IMR-90 (cell line): ENCODE data around the gene KBTBD12. TPM values are rescaled to one million over a fixed set of nuclear protein-coding genes. Genes with fewer than 3 reads are reported as not detected.

Source experiments
- ATAC-seq: fragments of 200-7000 bp; cut with Tn5 transposase; 2 replicates; pipeline ENCODE4 v1.9.1; 2020; ENCODE audit warnings: low read depth, mild to moderate bottlenecking, moderate library complexity
- BruUV-seq: library from RNA; stranded (reverse); fragments of 400-500 nt; replicated peaks from 2 replicates; lab custom pipeline; 2021; lab: Mats Ljungman, UMichigan
- CTCF ChIA-PET: fragments of 300-600 bp; formaldehyde crosslinking; extraction: SDS; loops from one replicate; lab custom pipeline; 2021; ENCODE audit warnings: antibody characterized with exemption; lab: Yijun Ruan, JAX
- POLR2A ChIA-PET: fragments of 300-600 bp; sonication (Branson Sonifier 250); formaldehyde crosslinking; loops from one replicate; lab custom pipeline; 2022; ENCODE audit warnings: antibody characterized with exemption; ENCODE audit not compliant: unreplicated experiment; lab: Charles Lee
- DNase-seq: peaks from one replicate; pipeline ENCODE4 v3.0.0; 2013
- H2AFZ ChIP-seq: replicated peaks from 2 replicates; pipeline ENCODE3; 2013; ENCODE audit warnings: low read length, mild to moderate bottlenecking; ENCODE audit not compliant: poor library complexity
- H2AK5ac ChIP-seq: 2 replicates; pipeline ENCODE4 v1.6.1; 2013; ENCODE audit warnings: low read depth, low read length, inconsistent platforms
- H2AK9ac ChIP-seq: replicated peaks from 2 replicates; pipeline ENCODE3; 2013; ENCODE audit warnings: mild to moderate bottlenecking, low read depth, low read length, moderate library complexity; ENCODE audit not compliant: poor library complexity
- H2BK120ac ChIP-seq: 2 replicates; pipeline ENCODE4 v1.6.1; 2013; ENCODE audit warnings: low read depth, low read length, inconsistent platforms
- H2BK15ac ChIP-seq: 3 replicates; pipeline ENCODE4 v1.6.1; 2013; ENCODE audit warnings: low read depth, low read length, inconsistent platforms
- H2BK20ac ChIP-seq: 2 replicates; pipeline ENCODE4 v1.6.1; 2013; ENCODE audit warnings: low read depth, mild to moderate bottlenecking, inconsistent platforms, low read length, moderate library complexity
- H2BK5ac ChIP-seq: 2 replicates; pipeline ENCODE4 v1.6.1; 2013; ENCODE audit warnings: mild to moderate bottlenecking, low read depth, low read length, inconsistent platforms; ENCODE audit not compliant: poor library complexity, severe bottlenecking
- H3K14ac ChIP-seq: replicated peaks from 2 replicates; pipeline ENCODE4 v1.6.1; 2013; ENCODE audit warnings: low read depth, low read length, inconsistent platforms
- H3K18ac ChIP-seq: 2 replicates; pipeline ENCODE4 v1.6.1; 2013; ENCODE audit warnings: low read depth, low read length, control low read depth
- H3K23ac ChIP-seq: 2 replicates; pipeline ENCODE4 v1.6.1; 2013; ENCODE audit warnings: low read depth, low read length, inconsistent platforms
- H3K27ac ChIP-seq: 2 replicates; pipeline ENCODE4 v1.5.1; 2013; ENCODE audit warnings: mild to moderate bottlenecking, control low read depth, low read length; ENCODE audit not compliant: insufficient read depth
- H3K27me3 ChIP-seq: 2 replicates; pipeline ENCODE4 v1.6.1; 2013; ENCODE audit warnings: low read length; ENCODE audit not compliant: control insufficient read depth, insufficient read depth
- H3K36me3 ChIP-seq: 2 replicates; pipeline ENCODE4 v1.6.1; 2013; ENCODE audit warnings: low read length, mixed read lengths; ENCODE audit not compliant: control insufficient read depth, insufficient read depth
- H3K4ac ChIP-seq: 2 replicates; pipeline ENCODE4 v1.6.1; 2013; ENCODE audit warnings: low read depth, low read length, inconsistent platforms
- H3K4me1 ChIP-seq: 2 replicates; pipeline ENCODE4 v1.6.1; 2013; ENCODE audit warnings: low read length, mixed read lengths; ENCODE audit not compliant: control insufficient read depth, insufficient read depth
- H3K4me2 ChIP-seq: 2 replicates; pipeline ENCODE4 v1.6.1; 2013; ENCODE audit warnings: low read depth, mild to moderate bottlenecking, control low read depth, low read length, moderate library complexity
- H3K4me3 ChIP-seq: 2 replicates; pipeline ENCODE4 v1.5.1; 2013; ENCODE audit warnings: low read depth, mild to moderate bottlenecking, control low read depth, low read length, moderate library complexity; ENCODE audit not compliant: insufficient read depth
- H3K56ac ChIP-seq: 2 replicates; pipeline ENCODE4 v1.6.1; 2013; ENCODE audit warnings: low read length, inconsistent platforms; ENCODE audit not compliant: insufficient read depth; ENCODE audit errors: extremely low read depth
- H3K79me1 ChIP-seq, 2 experiments: 2 replicates each; pipeline ENCODE4 v1.6.1; 2013; ENCODE audit warnings: low read length in 2 of 2, inconsistent platforms in 1 of 2, low read depth in 1 of 2
- H3K9ac ChIP-seq: 2 replicates; pipeline ENCODE4 v1.6.1; 2013; ENCODE audit warnings: low read depth, low read length, control low read depth
- H3K9me1 ChIP-seq: 2 replicates; pipeline ENCODE4 v1.6.1; 2013; ENCODE audit warnings: low read length, inconsistent platforms; ENCODE audit not compliant: insufficient read depth
- H3K9me3 ChIP-seq: 2 replicates; pipeline ENCODE4 v1.6.1; 2013; ENCODE audit warnings: low read length; ENCODE audit not compliant: control insufficient read depth, insufficient read depth
- H4K20me1 ChIP-seq: 2 replicates; pipeline ENCODE4 v1.6.1; 2013; ENCODE audit warnings: low read length, inconsistent platforms; ENCODE audit not compliant: insufficient read depth
- H4K5ac ChIP-seq: 2 replicates; pipeline ENCODE4 v1.6.1; 2013; ENCODE audit warnings: mild to moderate bottlenecking, low read depth, low read length, control low read depth
- H4K8ac ChIP-seq, 2 experiments: 2 replicates each; pipeline ENCODE4 v1.6.1; 2013; ENCODE audit warnings: low read depth in 2 of 2, low read length in 2 of 2, control low read depth in 1 of 2, inconsistent platforms in 1 of 2
- H4K91ac ChIP-seq: 2 replicates; pipeline ENCODE4 v1.6.1; 2013; ENCODE audit warnings: low read depth, low read length, inconsistent platforms; ENCODE audit not compliant: insufficient read depth
- BHLHE40 ChIP-seq: fragments of 150-350 bp; IDR thresholded peaks from 2 replicates; pipeline ENCODE4 v1.6.1; 2016; ENCODE audit warnings: mild to moderate bottlenecking, low read depth, low read length
- CHD1 ChIP-seq: IDR thresholded peaks from 2 replicates; pipeline ENCODE4 v1.6.1; 2012; ENCODE audit warnings: low read depth, low read length, improper control_type of control experiment
- ELK1 ChIP-seq: fragments of 150-350 bp; IDR thresholded peaks from 2 replicates; pipeline ENCODE4 v1.6.1; 2016; ENCODE audit warnings: low read depth, mild to moderate bottlenecking, low read length, moderate library complexity, borderline replicate concordance
- FOS ChIP-seq: fragments of 150-350 bp; IDR thresholded peaks from 2 replicates; pipeline ENCODE4 v1.6.1; 2016; ENCODE audit warnings: low read depth, low read length
- MAFK ChIP-seq: IDR thresholded peaks from 2 replicates; pipeline ENCODE4 v1.6.1; 2012; ENCODE audit warnings: low read depth, low read length, improper control_type of control experiment
- MAZ ChIP-seq: IDR thresholded peaks from 2 replicates; pipeline ENCODE4 v1.6.1; 2012; ENCODE audit warnings: low read depth, mild to moderate bottlenecking, low read length, improper control_type of control experiment, moderate library complexity, borderline replicate concordance
- MXI1 ChIP-seq: IDR thresholded peaks from 2 replicates; pipeline ENCODE4 v1.6.1; 2012; ENCODE audit warnings: low read depth, mild to moderate bottlenecking, low read length, moderate library complexity, borderline replicate concordance
- NFE2L2 ChIP-seq: fragments of 150-350 bp; IDR thresholded peaks from 2 replicates; pipeline ENCODE4 v1.6.1; 2016; ENCODE audit warnings: low read depth, mild to moderate bottlenecking, low read length
- RAD21 ChIP-seq: IDR thresholded peaks from 2 replicates; pipeline ENCODE4 v1.6.1; 2012; ENCODE audit warnings: low read length, improper control_type of control experiment
- RCOR1 ChIP-seq: IDR thresholded peaks from 2 replicates; pipeline ENCODE4 v1.6.1; 2012; ENCODE audit warnings: mild to moderate bottlenecking, low read length, improper control_type of control experiment; ENCODE audit not compliant: insufficient replicate concordance
- SMC3 ChIP-seq: fragments of 150-350 bp; IDR thresholded peaks from 2 replicates; pipeline ENCODE4 v1.6.1; 2016; ENCODE audit warnings: low read depth, mild to moderate bottlenecking, antibody characterized with exemption, low read length, moderate library complexity
- USF2 ChIP-seq: fragments of 150-350 bp; IDR thresholded peaks from 2 replicates; pipeline ENCODE4 v1.6.1; 2017; ENCODE audit warnings: mild to moderate bottlenecking, antibody characterized with exemption, low read length, low read depth
- WGBS, 2 experiments: methylation state at CpG; one replicate each; pipeline versions ENCODE4 v1.1.5 to v1.1.7; 2013; ENCODE audit warnings: missing lambda C conversion rate in 2 of 2; ENCODE audit not compliant: insufficient read length in 1 of 2; ENCODE audit errors: extremely low coverage in 2 of 2; 5-methylcytosine and 5-hydroxymethylcytosine counted together
- dilution Hi-C: fragments of 300-500 bp; cut with HindIII; formaldehyde crosslinking; loops from one replicate; pipeline ENCODE4 v1.14.3; 2018; ENCODE audit warnings: low sequenced_read_pairs; ENCODE audit not compliant: unreplicated experiment
- in situ Hi-C: fragments of 300-500 bp; cut with MboI; formaldehyde crosslinking; loops from 3 replicates; pipeline ENCODE4 v1.14.3; 2019; ENCODE audit warnings: low sequenced_read_pairs, inconsistent platforms, mixed read lengths
- intact Hi-C: fragments of 100-400 bp; cut with micrococcal nuclease; formaldehyde crosslinking; loops from 2 replicates; pipeline ENCODE4 v1.10.0; 2022
- polyA plus RNA-seq, 3 experiments: library from polyadenylated mRNA; depleted of rRNA; stranded (reverse); fragments of >200 nt; gene quantifications; 2 replicates each; pipeline ENCODE4 v1.2.3, GENCODE V29; 2012; ENCODE audit warnings: low replicate concordance in 1 of 3
- total RNA-seq: library from RNA; depleted of rRNA; stranded (reverse); fragments of >200 nt; gene quantifications from 2 replicates; pipeline ENCODE4 v1.2.3, GENCODE V29; 2012

KBTBD12 gene
- total and polyA plus RNA-seq, 2 of the 4 experiments (the other 2 are of a cell fraction) = not detected

GRCh38 chr3:127905556-127905955 lies 9.5 kb upstream of the KBTBD12 start:
- H4K91ac ChIP-seq = no peak overlapping the region

More at GRCh38 chr3:127905556-127905955, 9.5 kb upstream of the KBTBD12 start:
- Histone ChIP-seq H3K4ac (no peak overlapping the region), H2BK120ac (no peak overlapping the region), H2BK5ac (no peak overlapping the region), H3K27me3 (peaks cover 42% of the 10 kb centered on the region), H3K27ac (no peak overlapping the region), H3K79me1 (no peaks in the 10 kb centered on the region), H4K20me1 (no peaks in the 10 kb centered on the region), H2BK15ac (no peak overlapping the region), H3K18ac (no peak overlapping the region), H3K4me1 (no peaks in the 10 kb centered on the region), H3K36me3 (no peaks in the 10 kb centered on the region), H2AK5ac (no peak overlapping the region), H4K8ac (no peak overlapping the region), H3K4me3 (no peak overlapping the region), H2BK20ac (no peak overlapping the region), H3K9ac (no peak overlapping the region), H3K9me3 (no peaks in the 10 kb centered on the region), H2AFZ (no peak overlapping the region), H3K23ac (no peak overlapping the region), H3K56ac (no peak overlapping the region), H3K4me2 (no peak overlapping the region), H4K5ac (no peak overlapping the region), H2AK9ac (no peak overlapping the region), H3K9me1 (no peaks in the 10 kb centered on the region), H3K14ac (no peak overlapping the region)
- in situ Hi-C loops (no loop called here), intact Hi-C loops (no loop called here), dilution Hi-C loops (no loop called here)
- ChIA-PET POLR2A (no interaction called here), CTCF (interaction anchor here (0.7 kb wide), 1 partner anchor 9 kb away, joined by 4 read pairs; no protein-coding TSS in a partner anchor)
- no CpG with 5 or more reads among the region's 3 CpGs for WGBS, 2 experiments
- no peak for DNase-seq
- no TSS peak for BruUV-seq
- no peak for TF ChIP-seq RCOR1
- TF ChIP-seq RAD21 = no peak
- no peak for TF ChIP-seq BHLHE40
- TF ChIP-seq USF2 = no peak
- TF ChIP-seq NFE2L2 = no peak
- no peak for TF ChIP-seq MAZ
- no peak for TF ChIP-seq MXI1
- TF ChIP-seq ELK1 = no peak
- no peak for TF ChIP-seq FOS
- TF ChIP-seq MAFK = no peak
- TF ChIP-seq SMC3 = no peak
- TF ChIP-seq CHD1 = no peak
- no peak for ATAC-seq
